ENCODE measurements around the gene KLF6. TPM values are rescaled to one million over a fixed set of nuclear protein-coding genes. Genes with fewer than 3 reads are reported as not detected.

The KLF6 gene
- total and polyA plus RNA-seq, 2 donors (not counting 1 experiment from before 2014, with no cell fraction given): 96.1 to 105 TPM

GRCh38 chr10:3759397-3759796, 25.6 kb downstream of the KLF6 start:
- Histone ChIP-seq H3K4me1 (ENCODE audit: control insufficient read depth, extremely low read depth, insufficient read depth, low read length) (no peaks in the 10 kb centered on the region), H4K20me1 (ENCODE audit: control insufficient read depth, extremely low read depth, insufficient read depth, low read length) (no peaks in the 10 kb centered on the region), H3K4me3 (replicated peaks in 1 of 4; ENCODE audit: control extremely low read depth in 1 of 4, insufficient read depth in 1 of 4, low read depth in 3 of 4, low read length in 4 of 4) (no peak overlapping the region), H3K36me3 (ENCODE audit: control insufficient read depth, insufficient read depth, low read length) (no peaks in the 10 kb centered on the region), H2AFZ (ENCODE audit: low read length) (no peak overlapping the region), H3K27me3 (ENCODE audit: control insufficient read depth, insufficient read depth, low read length) (no peaks in the 10 kb centered on the region), H3K4me2 (ENCODE audit: extremely low read depth, insufficient read depth, low read length) (no peak overlapping the region), H3K9ac (ENCODE audit: insufficient read depth, low read length) (no peak overlapping the region), H3K27ac (ENCODE audit: insufficient read depth, low read length) (no peak overlapping the region), H3K79me2 (ENCODE audit: control insufficient read depth, insufficient read depth, low read length) (no peaks in the 10 kb centered on the region), H3K9me3 (ENCODE audit: control insufficient read depth, insufficient read depth, low read depth, low read length) (no peaks in the 10 kb centered on the region)
- no peak for DNase-seq (ENCODE audit: low read depth in 2 of 2)
- no peak for TF ChIP-seq EZH2 (IDR thresholded peaks at IDR 0.05; ENCODE audit: low read length, missing control alignments)
- TF ChIP-seq CTCF (conservative IDR thresholded peaks at IDR 0.05 in 1 of 2, IDR thresholded peaks at IDR 0.05 in 1 of 2; ENCODE audit: low read depth in 1 of 2, low read length in 2 of 2): no peak

GRCh38 chr10:3758491-3758970, 26.5 kb downstream of the KLF6 start:
- TF ChIP-seq CTCF (conservative IDR thresholded peaks at IDR 0.05 in 1 of 2, IDR thresholded peaks at IDR 0.05 in 1 of 2; ENCODE audit: low read depth in 1 of 2, low read length in 2 of 2) (no peak), EZH2 (IDR thresholded peaks at IDR 0.05; ENCODE audit: low read length, missing control alignments) (no peak)
- Histone ChIP-seq H3K27ac (ENCODE audit: insufficient read depth, low read length) (no peak overlapping the region), H3K4me1 (ENCODE audit: control insufficient read depth, extremely low read depth, insufficient read depth, low read length) (no peaks in the 10 kb centered on the region), H3K79me2 (ENCODE audit: control insufficient read depth, insufficient read depth, low read length) (no peaks in the 10 kb centered on the region), H3K4me3 (replicated peaks in 1 of 4; ENCODE audit: control extremely low read depth in 1 of 4, insufficient read depth in 1 of 4, low read depth in 3 of 4, low read length in 4 of 4) (no peak overlapping the region), H2AFZ (ENCODE audit: low read length) (no peak overlapping the region), H3K9ac (ENCODE audit: insufficient read depth, low read length) (no peak overlapping the region), H3K36me3 (ENCODE audit: control insufficient read depth, insufficient read depth, low read length) (no peaks in the 10 kb centered on the region), H4K20me1 (ENCODE audit: control insufficient read depth, extremely low read depth, insufficient read depth, low read length) (no peaks in the 10 kb centered on the region), H3K4me2 (ENCODE audit: extremely low read depth, insufficient read depth, low read length) (no peak overlapping the region), H3K9me3 (ENCODE audit: control insufficient read depth, insufficient read depth, low read depth, low read length) (no peaks in the 10 kb centered on the region), H3K27me3 (ENCODE audit: control insufficient read depth, insufficient read depth, low read length) (no peaks in the 10 kb centered on the region)
- DNase-seq (ENCODE audit: low read depth in 2 of 2): no peak

GRCh38 chr10:3757638-3758490, 27.1 kb downstream of the KLF6 start:
- Histone ChIP-seq H3K36me3 (ENCODE audit: control insufficient read depth, insufficient read depth, low read length) (no peaks in the 10 kb centered on the region), H3K4me3 (replicated peaks in 1 of 4; ENCODE audit: control extremely low read depth in 1 of 4, insufficient read depth in 1 of 4, low read depth in 3 of 4, low read length in 4 of 4) (no peak overlapping the region), H3K4me2 (ENCODE audit: extremely low read depth, insufficient read depth, low read length) (no peak overlapping the region), H4K20me1 (ENCODE audit: control insufficient read depth, extremely low read depth, insufficient read depth, low read length) (no peaks in the 10 kb centered on the region), H3K27ac (ENCODE audit: insufficient read depth, low read length) (no peak overlapping the region), H3K27me3 (ENCODE audit: control insufficient read depth, insufficient read depth, low read length) (no peaks in the 10 kb centered on the region), H2AFZ (ENCODE audit: low read length) (no peak overlapping the region), H3K9ac (ENCODE audit: insufficient read depth, low read length) (no peak overlapping the region), H3K79me2 (ENCODE audit: control insufficient read depth, insufficient read depth, low read length) (no peaks in the 10 kb centered on the region), H3K9me3 (ENCODE audit: control insufficient read depth, insufficient read depth, low read depth, low read length) (no peaks in the 10 kb centered on the region), H3K4me1 (ENCODE audit: control insufficient read depth, extremely low read depth, insufficient read depth, low read length) (no peaks in the 10 kb centered on the region)
- TF ChIP-seq EZH2 (IDR thresholded peaks at IDR 0.05; ENCODE audit: low read length, missing control alignments): no peak
- no peak for TF ChIP-seq CTCF (conservative IDR thresholded peaks at IDR 0.05 in 1 of 2, IDR thresholded peaks at IDR 0.05 in 1 of 2; ENCODE audit: low read depth in 1 of 2, low read length in 2 of 2)
- no peak for DNase-seq (ENCODE audit: low read depth in 2 of 2)

Measured in fibroblast of lung (primary cell).